ENCODE results near the gene R3HDML. TPM values are rescaled to one million over a fixed set of nuclear protein-coding genes. Genes with fewer than 3 reads are reported as not detected.

R3HDML gene
- total and polyA plus RNA-seq, 2 of the 13 experiments (the other 11 are each of a cell fraction or from before 2014, with no cell fraction given): not detected

DNA sequence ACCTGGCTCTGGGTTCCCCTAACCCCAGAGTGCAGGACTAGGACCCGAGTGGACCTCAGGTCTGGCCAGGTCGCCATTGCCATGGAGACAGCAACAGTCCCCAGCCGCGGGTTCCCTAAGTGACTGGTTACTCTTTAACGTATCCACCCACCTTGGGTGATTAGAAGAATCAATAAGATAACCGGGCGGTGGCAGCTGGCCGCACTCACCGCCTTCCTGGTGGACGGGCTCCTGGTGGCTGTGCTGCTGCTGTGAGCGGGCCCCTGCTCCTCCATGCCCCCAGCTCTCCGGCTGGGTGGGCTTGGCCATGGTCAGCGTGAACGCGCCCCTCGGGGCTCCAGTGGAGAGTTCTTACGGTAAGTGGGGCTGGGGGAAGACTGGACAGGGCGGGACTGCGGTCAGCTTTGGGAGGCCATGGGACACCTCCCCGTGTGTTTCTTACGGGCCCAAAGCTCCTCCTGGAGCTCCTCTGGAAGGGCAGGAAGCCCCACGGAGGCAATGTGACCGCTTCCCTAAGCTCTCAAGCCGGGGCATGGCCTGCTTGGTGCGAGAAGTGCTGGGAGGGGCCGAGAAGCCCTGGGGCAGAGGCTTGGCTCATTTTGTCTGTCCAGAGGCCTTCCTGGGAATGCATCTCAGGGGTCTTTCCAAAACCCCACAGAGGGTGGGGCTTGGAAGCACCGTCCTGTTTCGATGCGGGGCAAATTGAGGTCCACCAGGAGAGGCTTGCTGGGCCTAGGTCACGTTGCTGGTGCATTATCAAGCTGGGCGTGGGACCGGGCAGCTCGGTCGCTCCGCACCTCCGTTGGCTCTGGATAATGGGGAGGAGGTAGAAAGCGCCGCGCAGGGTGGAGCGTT is 18.9 kb downstream of the R3HDML start, which contains the start of gene HNF4A (continued):
- TF ChIP-seq EP300 (IDR thresholded peaks at IDR 0.05; ENCODE audit: low read depth in 2 of 2, low read length in 2 of 2) (peak in 1 of 2 experiments; percentile 50; a peak in 1 of 4 replicates), EP300 (CRISPR knock-in tag; IDR thresholded peaks at IDR 0.05; ENCODE audit: borderline replicate concordance) (no peak), JUN (CRISPR knock-in tag; IDR thresholded peaks at IDR 0.05) (peak; percentile 78; the same call in 1 of the 2 replicates), ZMAT3 (CRISPR knock-in tag; conservative IDR thresholded peaks at IDR 0.05) (0 out of 2 replicates have a peak, but pooled peaks have one; percentile 71), CBX5 (CRISPR knock-in tag; IDR thresholded peaks at IDR 0.05; ENCODE audit: borderline replicate concordance) (no peak; the same call in 1 of the 2 replicates), ZNF672 (CRISPR knock-in tag; IDR thresholded peaks at IDR 0.05) (peak; percentile 78), ZC3H13 (CRISPR knock-in tag; IDR thresholded peaks at IDR 0.05) (peak; percentile 91; the same call in 1 of the 2 replicates), ZFP36L2 (CRISPR knock-in tag; IDR thresholded peaks at IDR 0.05) (no peak), ZNF761 (CRISPR knock-in tag; conservative IDR thresholded peaks at IDR 0.05) (peak; percentile 95; the same call in 1 of the 2 replicates), ZNF766 (CRISPR knock-in tag; IDR thresholded peaks at IDR 0.05; ENCODE audit: borderline replicate concordance) (peak; percentile 93; the same call in 1 of the 2 replicates), ZNF569 (CRISPR knock-in tag; IDR thresholded peaks at IDR 0.05; ENCODE audit: borderline replicate concordance) (peak; percentile 94; the same call in 1 of the 2 replicates), SCMH1 (CRISPR knock-in tag; IDR thresholded peaks at IDR 0.05; ENCODE audit: borderline replicate concordance) (no peak), MAZ (IDR thresholded peaks at IDR 0.05; ENCODE audit: borderline replicate concordance, low read depth, low read length) (peak; percentile 40; the same call in 1 of the 2 replicates), MAZ (CRISPR knock-in tag; IDR thresholded peaks at IDR 0.05; ENCODE audit: low read depth) (peak; percentile 77), ZNF263 (CRISPR knock-in tag; IDR thresholded peaks at IDR 0.05) (peak; percentile 71), ZNF557 (CRISPR knock-in tag; IDR thresholded peaks at IDR 0.05) (no peak), ZNF225 (CRISPR knock-in tag; IDR thresholded peaks at IDR 0.05) (peak; percentile 71; the same call in 1 of the 2 replicates), ZNF160 (CRISPR knock-in tag; IDR thresholded peaks at IDR 0.05) (peak; percentile 55; the same call in 1 of the 2 replicates), AGO2 (optimal IDR thresholded peaks at IDR 0.05; ENCODE audit: low read depth, low read length) (peak; percentile 94), ZBTB42 (CRISPR knock-in tag; IDR thresholded peaks at IDR 0.05) (peak; percentile 97), NFYB (CRISPR knock-in tag; IDR thresholded peaks at IDR 0.05) (peak; percentile 43; the same call in 1 of the 2 replicates)
- TF ChIP-seq, protein P1, sequence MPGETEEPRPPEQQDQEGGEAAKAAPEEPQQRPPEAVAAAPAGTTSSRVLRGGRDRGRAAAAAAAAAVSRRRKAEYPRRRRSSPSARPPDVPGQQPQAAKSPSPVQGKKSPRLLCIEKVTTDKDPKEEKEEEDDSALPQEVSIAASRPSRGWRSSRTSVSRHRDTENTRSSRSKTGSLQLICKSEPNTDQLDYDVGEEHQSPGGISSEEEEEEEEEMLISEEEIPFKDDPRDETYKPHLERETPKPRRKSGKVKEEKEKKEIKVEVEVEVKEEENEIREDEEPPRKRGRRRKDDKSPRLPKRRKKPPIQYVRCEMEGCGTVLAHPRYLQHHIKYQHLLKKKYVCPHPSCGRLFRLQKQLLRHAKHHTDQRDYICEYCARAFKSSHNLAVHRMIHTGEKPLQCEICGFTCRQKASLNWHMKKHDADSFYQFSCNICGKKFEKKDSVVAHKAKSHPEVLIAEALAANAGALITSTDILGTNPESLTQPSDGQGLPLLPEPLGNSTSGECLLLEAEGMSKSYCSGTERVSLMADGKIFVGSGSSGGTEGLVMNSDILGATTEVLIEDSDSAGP (CRISPR knock-in tag; IDR thresholded peaks at IDR 0.05; ENCODE audit: borderline replicate concordance): peak; percentile 95
- TF ChIP-seq, protein P2, sequence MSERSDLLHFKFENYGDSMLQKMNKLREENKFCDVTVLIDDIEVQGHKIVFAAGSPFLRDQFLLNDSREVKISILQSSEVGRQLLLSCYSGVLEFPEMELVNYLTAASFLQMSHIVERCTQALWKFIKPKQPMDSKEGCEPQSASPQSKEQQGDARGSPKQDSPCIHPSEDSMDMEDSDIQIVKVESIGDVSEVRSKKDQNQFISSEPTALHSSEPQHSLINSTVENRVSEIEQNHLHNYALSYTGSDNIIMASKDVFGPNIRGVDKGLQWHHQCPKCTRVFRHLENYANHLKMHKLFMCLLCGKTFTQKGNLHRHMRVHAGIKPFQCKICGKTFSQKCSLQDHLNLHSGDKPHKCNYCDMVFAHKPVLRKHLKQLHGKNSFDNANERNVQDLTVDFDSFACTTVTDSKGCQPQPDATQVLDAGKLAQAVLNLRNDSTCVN (CRISPR knock-in tag; IDR thresholded peaks at IDR 0.05; ENCODE audit: borderline replicate concordance): peak; percentile 89
- TF ChIP-seq, protein P3, sequence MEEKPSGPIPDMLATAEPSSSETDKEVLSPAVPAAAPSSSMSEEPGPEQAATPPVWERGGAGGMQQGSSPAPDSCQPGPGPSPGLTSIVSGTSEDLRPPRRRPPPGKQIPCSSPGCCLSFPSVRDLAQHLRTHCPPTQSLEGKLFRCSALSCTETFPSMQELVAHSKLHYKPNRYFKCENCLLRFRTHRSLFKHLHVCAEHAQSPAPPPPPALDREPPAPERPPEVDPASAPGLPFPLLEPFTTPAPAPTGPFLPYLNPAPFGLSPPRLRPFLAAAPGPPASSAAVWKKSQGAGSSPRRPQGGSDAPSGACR (CRISPR knock-in tag; IDR thresholded peaks at IDR 0.05): peak; percentile 89
- TF ChIP-seq, protein P4, sequence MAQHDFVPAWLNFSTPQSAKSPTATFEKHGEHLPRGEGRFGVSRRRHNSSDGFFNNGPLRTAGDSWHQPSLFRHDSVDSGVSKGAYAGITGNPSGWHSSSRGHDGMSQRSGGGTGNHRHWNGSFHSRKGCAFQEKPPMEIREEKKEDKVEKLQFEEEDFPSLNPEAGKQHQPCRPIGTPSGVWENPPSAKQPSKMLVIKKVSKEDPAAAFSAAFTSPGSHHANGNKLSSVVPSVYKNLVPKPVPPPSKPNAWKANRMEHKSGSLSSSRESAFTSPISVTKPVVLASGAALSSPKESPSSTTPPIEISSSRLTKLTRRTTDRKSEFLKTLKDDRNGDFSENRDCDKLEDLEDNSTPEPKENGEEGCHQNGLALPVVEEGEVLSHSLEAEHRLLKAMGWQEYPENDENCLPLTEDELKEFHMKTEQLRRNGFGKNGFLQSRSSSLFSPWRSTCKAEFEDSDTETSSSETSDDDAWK (CRISPR knock-in tag; IDR thresholded peaks at IDR 0.05): no peak

All from HepG2 (cell line).